ENCODE measurements around the gene PGBD5.

PGBD5 gene

GRCh38 chr1:230394134-230394533 is 32.0 kb downstream of the PGBD5 start:
- no peak overlapping the region for H3K4ac ChIP-seq (ENCODE audit: low read depth in 1 of 2, low read length in 2 of 2)
- H3K79me1 ChIP-seq (replicated peaks; ENCODE audit: low read length, poor library complexity, severe bottlenecking), result no peaks in the 10 kb centered on the region
- no peaks in the 10 kb centered on the region for H3K4me1 ChIP-seq (ENCODE audit: control insufficient read depth, insufficient read depth, low read depth, low read length)
- H3K4me2 ChIP-seq (ENCODE audit: low read length, poor library complexity, severe bottlenecking), result no peak overlapping the region
- H2BK15ac ChIP-seq (ENCODE audit: low read depth, poor library complexity, severe bottlenecking), result no peak overlapping the region
- no peak for DNase-seq
- H3K27me3 ChIP-seq (ENCODE audit: control insufficient read depth in 1 of 2, insufficient read depth in 1 of 2, low read length in 2 of 2), result peaks cover 0 to 21% of the 10 kb centered on the region in 2 experiments
- no peak overlapping the region for H3K18ac ChIP-seq (ENCODE audit: low read depth in 1 of 2, low read length in 2 of 2)
- H3K14ac ChIP-seq (ENCODE audit: low read length in 2 of 2), result no peak overlapping the region
- H3K9me3 ChIP-seq (ENCODE audit: control insufficient read depth, low read length), result no peaks in the 10 kb centered on the region
- no peaks in the 10 kb centered on the region for H3K36me3 ChIP-seq (ENCODE audit: control insufficient read depth in 1 of 2, insufficient read depth in 2 of 2, low read depth in 1 of 2, low read length in 2 of 2)
- H4K91ac ChIP-seq (ENCODE audit: low read length), result no peak overlapping the region
- no peak overlapping the region for H3K23ac ChIP-seq (ENCODE audit: low read length in 2 of 2)
- H2BK12ac ChIP-seq (ENCODE audit: low read length in 2 of 2), result no peak overlapping the region
- H2BK5ac ChIP-seq (ENCODE audit: low read depth, low read length, poor library complexity, severe bottlenecking), result no peak overlapping the region
- WGBS, result 76% methylated on average over 7 of the region's 7 CpGs
- no peak overlapping the region for H2AK5ac ChIP-seq (ENCODE audit: low read length, severe bottlenecking)
- no peak overlapping the region for H3K4me3 ChIP-seq (ENCODE audit: insufficient read depth in 1 of 2, low read depth in 1 of 2, low read length in 2 of 2)
- no peak overlapping the region for H4K8ac ChIP-seq (ENCODE audit: low read length)
- H2BK120ac ChIP-seq (ENCODE audit: low read depth, low read length), result no peak overlapping the region
- H3K9ac ChIP-seq (ENCODE audit: low read length), result no peak overlapping the region
- no peak overlapping the region for H3K27ac ChIP-seq (ENCODE audit: low read length, poor library complexity, severe bottlenecking)
- H2AFZ ChIP-seq (ENCODE audit: low read depth, low read length), result no peak overlapping the region

DNA sequence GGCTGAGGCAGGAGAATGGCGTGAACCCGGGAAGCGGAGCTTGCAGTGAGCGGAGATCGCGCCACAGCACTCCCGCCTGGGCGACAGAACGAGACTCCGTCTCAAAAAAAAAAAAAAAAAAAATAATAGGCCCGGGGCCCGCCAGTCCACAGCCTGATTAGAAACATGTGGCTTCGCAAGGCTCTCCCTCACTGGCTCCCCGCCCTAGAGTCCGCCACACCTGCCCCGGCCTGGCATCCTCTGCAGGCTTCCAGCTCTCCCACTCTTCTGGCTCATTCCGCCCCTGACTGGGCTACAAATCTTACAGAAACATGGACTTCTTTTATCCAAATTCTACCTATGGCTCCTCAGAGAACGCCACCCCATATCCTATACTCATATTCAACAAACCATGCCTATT is 32.4 kb downstream of the PGBD5 start:
- Histone ChIP-seq H3K27ac (ENCODE audit: low read length, poor library complexity, severe bottlenecking) (no peak overlapping the region), H2AFZ (ENCODE audit: low read depth, low read length) (no peak overlapping the region), H3K4me3 (ENCODE audit: insufficient read depth in 1 of 2, low read depth in 1 of 2, low read length in 2 of 2) (no peak overlapping the region), H2BK15ac (ENCODE audit: low read depth, poor library complexity, severe bottlenecking) (no peak overlapping the region), H3K79me1 (replicated peaks; ENCODE audit: low read length, poor library complexity, severe bottlenecking) (no peaks in the 10 kb centered on the region), H3K4me2 (ENCODE audit: low read length, poor library complexity, severe bottlenecking) (no peak overlapping the region), H2BK120ac (ENCODE audit: low read depth, low read length) (no peak overlapping the region), H3K9me3 (ENCODE audit: control insufficient read depth, low read length) (no peaks in the 10 kb centered on the region), H3K27me3 (ENCODE audit: control insufficient read depth in 1 of 2, insufficient read depth in 1 of 2, low read length in 2 of 2) (peaks cover 0 to 21% of the 10 kb centered on the region in 2 experiments), H4K91ac (ENCODE audit: low read length) (no peak overlapping the region), H2BK12ac (ENCODE audit: low read length in 2 of 2) (no peak overlapping the region), H3K14ac (ENCODE audit: low read length in 2 of 2) (no peak overlapping the region), H4K8ac (ENCODE audit: low read length) (no peak overlapping the region), H3K18ac (ENCODE audit: low read depth in 1 of 2, low read length in 2 of 2) (no peak overlapping the region), H3K4me1 (ENCODE audit: control insufficient read depth, insufficient read depth, low read depth, low read length) (peaks cover 2% of the 10 kb centered on the region), H3K23ac (ENCODE audit: low read length in 2 of 2) (no peak overlapping the region), H2BK5ac (ENCODE audit: low read depth, low read length, poor library complexity, severe bottlenecking) (no peak overlapping the region), H2AK5ac (ENCODE audit: low read length, severe bottlenecking) (no peak overlapping the region), H3K4ac (ENCODE audit: low read depth in 1 of 2, low read length in 2 of 2) (no peak overlapping the region), H3K9ac (ENCODE audit: low read length) (no peak overlapping the region), H3K36me3 (ENCODE audit: control insufficient read depth in 1 of 2, insufficient read depth in 2 of 2, low read depth in 1 of 2, low read length in 2 of 2) (no peaks in the 10 kb centered on the region)
- 94% methylated on average over 18 of the region's 18 CpGs for WGBS
- DNase-seq, result no peak

- H3K27ac ChIP-seq (ENCODE audit: low read length, poor library complexity, severe bottlenecking), result no peak overlapping the region
- H3K4me3 ChIP-seq (ENCODE audit: insufficient read depth in 1 of 2, low read depth in 1 of 2, low read length in 2 of 2), result no peak overlapping the region
- peaks cover 0 to 21% of the 10 kb centered on the region in 2 experiments for H3K27me3 ChIP-seq (ENCODE audit: control insufficient read depth in 1 of 2, insufficient read depth in 1 of 2, low read length in 2 of 2)
- no peak for DNase-seq
- H2BK15ac ChIP-seq (ENCODE audit: low read depth, poor library complexity, severe bottlenecking), result no peak overlapping the region
- H3K9me3 ChIP-seq (ENCODE audit: control insufficient read depth, low read length), result no peaks in the 10 kb centered on the region
- H3K9ac ChIP-seq (ENCODE audit: low read length), result no peak overlapping the region
- H4K8ac ChIP-seq (ENCODE audit: low read length), result no peak overlapping the region
- H3K14ac ChIP-seq (ENCODE audit: low read length in 2 of 2), result no peak overlapping the region
- H3K18ac ChIP-seq (ENCODE audit: low read depth in 1 of 2, low read length in 2 of 2), result no peak overlapping the region
- H3K4ac ChIP-seq (ENCODE audit: low read depth in 1 of 2, low read length in 2 of 2), result no peak overlapping the region
- no peak overlapping the region for H2AFZ ChIP-seq (ENCODE audit: low read depth, low read length)
- no peaks in the 10 kb centered on the region for H3K79me1 ChIP-seq (replicated peaks; ENCODE audit: low read length, poor library complexity, severe bottlenecking)
- no peaks in the 10 kb centered on the region for H3K36me3 ChIP-seq (ENCODE audit: control insufficient read depth in 1 of 2, insufficient read depth in 2 of 2, low read depth in 1 of 2, low read length in 2 of 2)
- no peak overlapping the region for H2AK5ac ChIP-seq (ENCODE audit: low read length, severe bottlenecking)
- H3K4me2 ChIP-seq (ENCODE audit: low read length, poor library complexity, severe bottlenecking), result no peak overlapping the region
- H3K4me1 ChIP-seq (ENCODE audit: control insufficient read depth, insufficient read depth, low read depth, low read length), result peaks cover 3% of the 10 kb centered on the region
- no peak overlapping the region for H2BK120ac ChIP-seq (ENCODE audit: low read depth, low read length)
- H4K91ac ChIP-seq (ENCODE audit: low read length), result no peak overlapping the region
- H2BK5ac ChIP-seq (ENCODE audit: low read depth, low read length, poor library complexity, severe bottlenecking), result no peak overlapping the region
- WGBS, result 48% methylated on average over 7 of the region's 9 CpGs
- H2BK12ac ChIP-seq (ENCODE audit: low read length in 2 of 2), result no peak overlapping the region
- no peak overlapping the region for H3K23ac ChIP-seq (ENCODE audit: low read length in 2 of 2)
These were observed 33.1 kb downstream of the PGBD5 start for GRCh38 chr1:230392920-230393521.

GRCh38 chr1:230392536-230392909 is 33.6 kb downstream of the PGBD5 start:
- Histone ChIP-seq H3K23ac (ENCODE audit: low read length in 2 of 2) (no peak overlapping the region), H4K8ac (ENCODE audit: low read length) (no peak overlapping the region), H2BK120ac (ENCODE audit: low read depth, low read length) (no peak overlapping the region), H3K27me3 (ENCODE audit: control insufficient read depth in 1 of 2, insufficient read depth in 1 of 2, low read length in 2 of 2) (peaks cover 0 to 18% of the 10 kb centered on the region in 2 experiments), H3K27ac (ENCODE audit: low read length, poor library complexity, severe bottlenecking) (no peak overlapping the region), H3K14ac (ENCODE audit: low read length in 2 of 2) (no peak overlapping the region), H3K9ac (ENCODE audit: low read length) (no peak overlapping the region), H3K4ac (ENCODE audit: low read depth in 1 of 2, low read length in 2 of 2) (no peak overlapping the region), H3K79me1 (replicated peaks; ENCODE audit: low read length, poor library complexity, severe bottlenecking) (no peaks in the 10 kb centered on the region), H2BK5ac (ENCODE audit: low read depth, low read length, poor library complexity, severe bottlenecking) (no peak overlapping the region), H2BK15ac (ENCODE audit: low read depth, poor library complexity, severe bottlenecking) (no peak overlapping the region), H4K91ac (ENCODE audit: low read length) (no peak overlapping the region), H3K4me2 (ENCODE audit: low read length, poor library complexity, severe bottlenecking) (no peak overlapping the region), H2BK12ac (ENCODE audit: low read length in 2 of 2) (no peak overlapping the region), H2AK5ac (ENCODE audit: low read length, severe bottlenecking) (no peak overlapping the region), H3K4me1 (ENCODE audit: control insufficient read depth, insufficient read depth, low read depth, low read length) (peaks cover 3% of the 10 kb centered on the region), H3K9me3 (ENCODE audit: control insufficient read depth, low read length) (no peaks in the 10 kb centered on the region), H3K36me3 (ENCODE audit: control insufficient read depth in 1 of 2, insufficient read depth in 2 of 2, low read depth in 1 of 2, low read length in 2 of 2) (no peaks in the 10 kb centered on the region), H3K4me3 (ENCODE audit: insufficient read depth in 1 of 2, low read depth in 1 of 2, low read length in 2 of 2) (no peak overlapping the region), H2AFZ (ENCODE audit: low read depth, low read length) (no peak overlapping the region), H3K18ac (ENCODE audit: low read depth in 1 of 2, low read length in 2 of 2) (no peak overlapping the region)
- DNase-seq, result no peak
- 61% methylated on average over 8 of the region's 9 CpGs for WGBS
